HG02885 (cell line): Measurements from ENCODE around the gene HS6ST1.

Experiments
- ATAC-seq: cut with Tn5 transposase; IDR thresholded peaks from one replicate; pipeline ENCODE4 v1.9.1; 2021; ENCODE audit warnings: mild to moderate bottlenecking; ENCODE audit not compliant: unreplicated experiment, poor library complexity

Gene HS6ST1

DNA sequence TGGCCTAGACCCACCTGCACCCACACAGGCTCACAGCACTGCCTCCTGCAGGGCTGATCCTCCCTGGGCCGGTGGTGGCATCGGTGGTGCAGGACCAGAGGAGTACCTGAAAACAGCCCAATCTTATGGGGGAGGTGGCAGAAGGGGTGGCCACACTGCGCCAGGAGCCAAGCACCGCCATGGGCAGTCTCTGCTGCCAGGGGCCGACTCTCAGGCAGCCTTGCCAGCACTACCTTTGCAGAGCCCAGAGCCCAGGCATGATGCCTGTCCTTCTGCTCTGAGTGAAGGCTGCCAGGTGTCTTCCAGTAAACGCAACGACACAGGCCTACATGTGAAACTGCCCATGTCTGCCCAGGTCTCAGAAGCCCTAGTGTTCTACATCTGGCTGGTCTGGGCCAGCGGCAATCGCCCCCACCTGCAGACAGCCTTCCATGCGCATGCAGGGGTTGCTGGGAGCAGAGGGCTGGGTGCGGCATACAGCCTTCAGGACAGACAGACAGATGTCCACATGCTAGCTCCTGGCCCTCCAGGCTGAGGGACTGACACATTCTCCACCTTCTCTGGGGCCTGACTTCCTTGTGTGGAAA is 6.8 kb downstream of the HS6ST1 start:
- ATAC-seq, result no peak

DNA sequence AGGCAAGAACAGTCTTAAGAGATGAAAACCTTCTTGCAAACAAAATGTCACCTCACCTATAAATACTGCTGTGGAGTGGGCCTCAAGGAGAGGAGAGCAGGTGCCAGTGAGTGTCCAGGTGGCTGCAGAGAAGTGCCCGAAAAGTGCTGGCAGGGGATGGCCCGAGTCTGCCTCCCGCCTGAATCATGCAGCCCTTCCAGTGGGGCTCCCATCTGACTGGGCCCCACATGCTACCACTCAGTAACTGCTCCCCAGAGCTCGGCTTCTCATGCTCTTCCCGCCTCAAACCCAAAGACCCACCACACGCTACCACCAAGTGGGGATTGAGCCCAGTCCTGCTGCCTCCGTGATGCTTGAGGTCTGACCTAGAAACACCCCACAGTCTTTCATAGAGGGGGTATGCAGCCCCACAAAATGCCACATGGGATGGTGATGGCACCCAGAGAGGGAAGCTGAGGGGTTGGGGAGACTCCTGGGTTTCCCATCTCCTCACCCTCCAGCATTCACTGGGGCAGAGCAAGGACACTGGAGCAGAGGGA is 7.4 kb downstream of the HS6ST1 start:
- ATAC-seq, result no peak

DNA sequence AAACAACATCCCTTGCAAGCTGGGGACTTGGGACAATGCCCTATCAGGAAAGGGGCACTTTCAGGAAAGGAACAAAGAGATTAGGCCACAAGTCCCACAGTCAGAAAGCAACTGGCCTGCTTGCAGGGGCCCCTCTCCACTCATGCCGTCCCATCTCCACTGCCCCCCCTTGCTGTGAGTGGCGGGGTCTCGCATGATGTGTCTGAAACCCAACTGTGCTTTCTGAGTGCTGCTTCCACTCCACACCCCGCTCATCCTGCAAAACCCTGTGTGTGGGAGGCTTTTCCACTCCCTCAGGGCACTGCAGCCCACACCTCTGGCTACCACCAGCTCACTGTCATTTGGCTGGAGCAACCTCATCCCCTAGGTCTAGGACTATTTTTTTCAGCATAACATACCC is 7.9 kb downstream of the HS6ST1 start:
- ATAC-seq, result no peak

DNA sequence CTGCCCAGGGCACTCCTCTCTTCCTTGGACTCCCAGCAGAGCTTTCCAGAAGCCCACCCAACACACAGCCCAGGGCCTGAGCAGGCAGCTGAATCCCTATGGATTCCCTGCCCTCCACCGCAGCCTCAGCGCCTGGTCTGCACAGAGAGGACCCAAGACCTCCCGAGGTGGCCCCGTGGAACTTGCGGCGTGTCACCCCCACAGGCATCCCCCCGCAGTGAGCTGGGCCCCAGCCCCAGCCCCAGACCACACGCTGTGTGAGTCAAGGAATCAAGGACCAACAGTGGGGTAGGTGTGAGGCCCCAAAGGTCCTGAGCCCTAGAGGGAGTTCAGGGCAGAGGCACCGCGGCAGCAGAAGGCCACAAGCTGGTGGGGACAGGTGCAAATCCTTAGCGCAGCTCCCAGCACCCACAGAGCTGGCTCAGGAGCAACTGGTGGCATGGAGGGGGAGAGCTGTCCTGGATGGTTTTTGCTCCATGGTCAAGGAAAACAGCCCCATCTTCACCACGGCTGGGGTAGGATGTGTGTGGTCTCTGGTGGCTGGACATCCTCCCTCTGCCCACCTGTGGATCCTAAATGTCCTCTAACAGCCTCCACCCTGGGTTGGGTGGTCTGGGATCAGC is 8.5 kb downstream of the HS6ST1 start:
- ATAC-seq, result no peak

DNA sequence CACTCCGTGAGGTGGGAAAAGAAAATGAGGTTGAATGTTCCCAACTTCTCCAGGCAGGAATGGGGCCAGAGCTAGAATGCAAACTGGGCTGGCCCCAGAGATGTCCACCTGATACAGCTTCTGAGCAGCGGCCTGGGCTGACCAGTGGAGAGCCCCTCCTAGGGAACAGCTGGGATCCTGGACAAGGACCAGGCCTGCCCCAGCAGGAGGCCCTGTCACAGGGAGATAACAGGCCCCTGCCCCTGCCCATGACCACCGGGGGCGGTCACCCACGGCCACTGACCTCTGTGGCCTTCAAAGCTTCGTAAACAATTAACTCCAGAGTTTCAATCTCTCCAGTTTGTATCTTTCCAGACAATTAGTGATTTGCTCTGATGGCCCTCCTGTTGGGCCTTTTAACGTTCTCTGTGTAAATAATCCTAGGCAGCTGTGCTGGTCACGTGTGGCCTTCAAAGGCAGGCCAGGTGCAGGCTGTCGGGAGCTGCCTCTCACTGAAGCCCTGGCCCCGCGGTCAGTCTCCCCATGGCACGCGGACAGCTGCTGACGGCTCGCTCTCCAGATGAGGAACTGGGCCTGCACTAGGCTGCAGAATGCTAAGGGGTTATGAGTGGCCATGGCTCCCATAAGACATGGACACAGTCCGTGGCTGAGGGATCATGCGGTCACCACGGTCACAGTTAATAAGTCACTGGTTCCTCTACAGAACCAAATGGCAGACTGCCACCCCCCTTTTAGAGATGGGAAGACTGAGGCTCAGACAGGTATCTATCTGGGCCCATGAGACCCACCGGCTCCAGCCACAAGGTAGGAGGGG is 9.2 kb downstream of the HS6ST1 start:
- ATAC-seq, result no peak

DNA sequence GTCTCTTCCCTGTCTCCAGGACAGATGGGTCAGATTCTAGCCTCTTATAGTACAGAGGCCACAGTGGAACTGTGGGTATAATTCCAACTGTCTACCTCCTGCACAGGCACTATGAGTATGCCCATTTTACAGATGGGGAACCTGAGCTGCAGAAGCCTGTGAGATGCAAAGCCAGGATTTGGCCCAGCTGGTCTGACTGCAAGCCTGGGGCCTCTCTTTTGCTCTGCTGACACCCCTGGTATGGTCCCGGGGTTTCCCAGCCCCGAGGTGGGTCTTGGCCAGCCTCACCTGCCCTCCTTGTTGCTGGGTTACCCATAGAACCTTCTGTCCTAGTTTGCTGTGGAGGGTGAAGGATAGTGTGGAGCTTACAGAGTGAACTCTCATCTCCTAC is 9.8 kb downstream of the HS6ST1 start:
- no peak for ATAC-seq

DNA sequence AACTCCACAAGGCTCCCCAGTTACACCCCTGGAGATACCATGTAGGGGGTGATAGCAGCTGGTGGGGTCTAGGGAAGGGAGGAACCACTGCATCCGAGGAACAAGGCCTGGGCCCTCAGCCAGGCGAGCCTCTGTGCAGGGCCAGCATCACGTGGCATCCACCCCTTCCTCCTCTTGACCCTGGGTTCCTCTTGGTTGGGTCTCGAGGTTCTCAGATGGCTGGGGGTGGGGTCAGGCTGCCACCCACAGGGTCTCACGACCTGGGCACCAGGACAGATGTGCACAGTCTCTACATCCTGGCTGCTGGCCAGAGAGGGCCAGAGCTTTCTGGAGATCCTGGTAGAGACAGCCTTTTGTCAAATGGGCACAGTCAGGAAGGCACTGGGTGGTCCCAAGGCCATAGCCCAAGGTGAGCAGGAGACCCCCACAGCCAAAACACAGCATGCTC is 10.4 kb downstream of the HS6ST1 start:
- ATAC-seq, result no peak

DNA sequence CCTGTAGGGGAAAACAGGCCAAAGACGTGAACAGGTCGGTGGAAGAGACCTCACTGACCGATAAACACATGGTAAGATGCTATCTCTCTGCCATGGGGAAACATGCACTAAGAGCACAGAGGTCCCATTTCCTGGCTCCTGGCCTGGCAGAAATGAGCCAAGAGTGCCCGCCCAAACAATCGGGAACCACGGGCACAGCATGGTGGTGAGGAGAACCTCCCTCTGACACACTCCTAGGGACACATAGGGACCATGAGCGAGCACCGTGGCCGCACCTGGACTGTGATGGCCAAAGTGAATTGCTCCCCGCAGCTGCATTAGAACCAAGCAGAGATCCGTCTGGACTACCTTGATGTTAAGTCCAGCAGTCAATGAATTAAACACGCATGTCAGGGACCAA is 11.1 kb downstream of the HS6ST1 start:
- ATAC-seq, result no peak

DNA sequence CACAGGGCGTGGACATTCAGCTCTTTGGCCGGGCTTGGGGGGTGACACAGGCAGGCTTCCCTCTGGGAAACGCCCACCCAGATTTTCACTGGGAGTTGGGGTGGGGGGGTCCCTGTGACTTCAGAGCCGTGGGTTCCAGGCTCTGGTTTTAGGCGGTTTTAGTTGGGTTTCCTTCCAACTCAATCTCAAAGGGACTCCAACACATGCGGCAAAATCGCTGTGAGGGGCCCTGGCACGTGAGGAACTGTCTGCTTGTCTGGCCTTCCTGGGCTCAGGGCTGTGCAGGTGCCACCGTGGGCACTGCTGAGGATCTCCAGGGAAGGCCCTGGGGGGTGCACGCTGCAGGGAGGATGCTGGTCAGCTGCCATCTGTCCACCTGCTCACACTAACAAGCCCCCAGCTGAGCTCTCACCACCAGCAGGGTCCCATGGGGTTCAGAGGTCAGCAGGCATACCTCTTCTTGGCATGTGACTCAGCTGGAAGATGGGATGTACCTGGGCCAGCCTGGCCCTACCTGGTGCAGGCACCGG is 11.7 kb downstream of the HS6ST1 start:
- ATAC-seq, result no peak

DNA sequence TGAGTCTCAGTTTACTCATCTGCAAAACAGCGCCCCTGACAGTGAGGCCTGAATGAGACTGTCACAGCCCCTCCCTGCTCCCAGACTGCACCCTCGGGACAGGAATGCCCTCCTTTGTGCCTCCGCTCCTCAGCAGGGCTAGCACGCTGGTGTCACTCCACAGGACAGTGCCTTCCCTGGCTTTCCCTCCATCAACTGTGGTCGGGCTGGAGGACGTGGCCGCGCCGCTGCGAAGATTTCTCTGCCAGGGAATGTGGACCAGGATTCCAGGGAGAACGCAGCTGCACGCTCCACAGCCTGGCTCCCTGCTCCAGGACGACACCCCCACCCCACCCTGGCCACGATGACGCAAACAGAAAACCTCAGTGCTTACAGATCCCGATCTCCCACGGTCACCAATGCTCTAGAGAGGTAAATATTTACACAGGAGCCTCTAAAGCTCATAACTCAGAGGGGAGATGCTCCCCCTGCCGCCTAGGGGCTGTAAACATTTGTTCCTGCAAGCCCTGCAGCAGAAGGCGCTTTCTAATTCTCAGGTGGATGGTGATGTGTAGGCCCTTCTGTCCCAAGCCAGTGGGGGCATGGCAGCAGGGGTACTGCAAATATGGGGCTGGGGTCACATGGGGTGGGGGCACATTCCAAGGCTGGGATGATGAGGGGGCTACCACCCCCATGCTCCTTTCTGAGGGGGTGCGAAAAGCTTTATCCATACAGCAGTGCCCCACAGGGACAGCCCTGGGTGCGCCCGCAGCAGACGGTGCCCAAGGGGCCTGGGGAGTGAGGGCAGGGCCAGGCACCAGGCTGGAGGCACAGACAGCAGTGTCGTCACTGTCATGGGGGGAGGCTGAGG is 12.4 kb downstream of the HS6ST1 start:
- no peak for ATAC-seq

DNA sequence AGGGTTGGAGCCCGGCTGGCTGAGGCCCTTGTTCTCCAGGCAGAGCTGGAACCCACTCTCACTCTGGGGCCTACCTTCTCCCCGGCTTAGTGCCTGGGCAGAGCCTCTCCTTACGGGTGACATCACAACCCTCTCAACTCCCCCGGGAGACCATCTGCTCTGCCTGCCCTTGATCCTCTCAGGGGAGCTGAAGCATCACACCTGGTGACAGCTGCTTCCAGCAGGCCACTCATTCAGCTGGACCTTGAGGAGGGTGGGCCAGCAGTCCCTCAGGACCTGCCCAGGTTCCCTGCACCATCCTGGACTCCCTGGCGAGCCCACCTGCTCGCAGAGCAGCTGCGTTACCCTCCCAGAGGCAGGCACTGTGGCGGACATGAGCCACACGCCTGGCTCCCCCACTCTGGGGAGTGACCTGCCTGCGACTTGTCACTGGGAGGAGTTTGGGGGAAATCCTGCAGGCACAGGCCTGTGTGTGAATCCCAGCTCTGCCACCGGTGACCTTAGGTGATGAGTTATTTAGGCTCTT is 13.1 kb downstream of the HS6ST1 start:
- ATAC-seq, result peak; percentile 60

DNA sequence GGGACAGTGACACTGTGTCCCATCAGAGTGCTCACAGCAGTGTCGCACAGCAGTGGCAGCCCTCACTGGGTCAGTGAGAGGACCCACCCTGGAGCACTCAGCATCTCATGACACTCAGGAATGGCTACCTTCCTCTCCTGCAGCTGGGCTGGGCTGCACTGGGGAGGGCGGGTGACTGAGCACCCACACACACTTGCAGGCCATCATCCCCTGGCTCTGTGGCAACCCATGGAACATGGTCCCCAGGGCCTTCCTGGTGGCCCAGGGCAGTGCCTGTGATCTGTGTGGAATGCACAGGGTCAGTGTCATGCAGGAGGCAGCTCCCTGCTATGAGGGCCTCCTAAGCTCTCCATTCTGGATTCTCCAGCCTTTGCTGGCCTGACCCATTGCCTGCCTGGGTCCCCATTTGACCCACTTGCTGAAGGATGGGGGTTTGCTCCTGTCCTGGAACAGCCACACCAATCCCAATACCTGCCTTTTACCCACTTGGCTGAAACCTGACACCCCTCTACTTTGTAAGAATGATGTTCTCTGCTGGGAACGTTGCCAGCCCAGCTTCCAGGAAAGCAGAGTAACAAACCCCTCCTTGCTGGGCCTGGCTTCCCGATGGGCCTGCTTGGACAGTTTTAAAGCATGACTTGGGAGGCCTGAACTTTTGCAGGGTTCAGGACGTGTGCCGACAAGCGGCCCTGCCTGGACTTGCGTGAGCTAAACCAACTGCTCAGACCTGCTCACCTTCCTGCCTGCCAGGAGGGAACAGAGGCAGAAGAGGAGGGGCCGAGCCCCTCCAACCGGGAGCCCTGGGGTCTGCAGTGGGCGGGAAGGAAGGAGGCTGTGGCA is 13.7 kb downstream of the HS6ST1 start:
- no peak for ATAC-seq

DNA sequence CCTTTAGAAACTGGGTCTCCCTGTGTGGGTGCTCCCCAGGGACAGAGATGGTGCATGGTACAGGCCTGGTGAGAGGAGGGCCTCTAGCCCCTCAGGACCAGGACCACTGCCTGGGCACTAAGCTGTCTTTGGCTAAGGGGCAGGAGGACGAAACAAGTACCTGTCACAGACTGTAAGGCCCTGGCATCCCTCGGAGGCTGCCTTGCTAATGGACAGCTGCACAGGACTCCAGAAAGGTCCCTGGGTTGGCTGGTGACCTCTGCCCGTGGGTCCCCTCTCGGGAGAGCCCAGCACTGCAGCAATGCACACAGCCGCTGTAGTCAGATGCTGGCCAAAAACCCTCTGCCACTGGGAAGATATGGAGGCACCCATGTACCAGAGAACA is 14.3 kb downstream of the HS6ST1 start:
- no peak for ATAC-seq

DNA sequence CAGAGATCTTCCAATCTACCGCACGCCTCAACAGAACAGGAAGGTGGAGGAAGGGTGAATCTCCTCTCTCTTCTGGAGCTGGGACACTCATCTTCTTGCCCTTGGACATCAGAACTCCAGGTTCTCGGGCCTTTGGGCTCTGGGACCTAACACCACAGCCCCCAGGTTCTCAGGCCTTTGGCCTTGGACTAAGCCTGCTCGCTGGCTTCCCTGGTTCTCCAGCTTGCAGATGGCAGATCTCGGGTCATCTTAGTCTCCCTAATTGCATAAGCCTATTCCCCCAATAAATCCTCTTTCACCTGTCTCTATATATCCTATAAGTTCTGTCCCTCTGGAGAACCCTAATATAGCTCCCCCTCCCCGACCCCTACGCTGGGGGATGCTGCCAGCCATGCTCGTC is 14.8 kb downstream of the HS6ST1 start:
- no peak for ATAC-seq

DNA sequence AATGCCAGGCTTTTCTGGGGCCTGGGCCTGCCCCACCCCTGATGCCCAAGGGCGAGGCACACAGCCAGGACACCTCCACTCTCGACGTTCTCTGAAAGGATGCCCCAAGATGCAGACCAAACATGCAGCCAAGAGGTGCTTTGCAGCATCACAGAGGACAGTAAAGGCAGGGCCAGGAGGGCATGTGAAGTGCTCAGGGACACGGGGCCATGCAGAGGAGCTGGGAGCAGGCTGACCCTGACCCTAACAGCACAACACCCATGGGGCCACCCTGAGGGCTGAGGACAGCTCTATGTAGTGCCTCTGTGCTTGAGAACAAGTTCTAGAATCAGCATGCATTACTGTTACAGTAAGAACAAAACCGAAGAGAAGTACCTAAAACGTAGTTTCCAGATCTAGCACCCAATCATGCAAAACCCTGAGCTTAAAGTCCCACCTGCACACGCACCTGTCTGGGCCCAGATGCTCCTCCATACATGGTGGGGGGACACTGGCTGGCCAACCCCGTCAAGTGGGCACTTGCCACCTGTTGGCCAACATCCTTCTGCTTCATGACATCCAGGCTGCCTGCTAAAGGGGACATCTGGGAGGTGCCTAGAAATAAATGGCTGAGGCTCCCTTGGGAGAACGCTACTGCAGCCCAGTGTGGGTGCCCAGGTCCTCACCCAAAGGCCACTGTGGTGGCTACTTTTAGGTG is 15.4 kb downstream of the HS6ST1 start:
- ATAC-seq, result peak; percentile 36

DNA sequence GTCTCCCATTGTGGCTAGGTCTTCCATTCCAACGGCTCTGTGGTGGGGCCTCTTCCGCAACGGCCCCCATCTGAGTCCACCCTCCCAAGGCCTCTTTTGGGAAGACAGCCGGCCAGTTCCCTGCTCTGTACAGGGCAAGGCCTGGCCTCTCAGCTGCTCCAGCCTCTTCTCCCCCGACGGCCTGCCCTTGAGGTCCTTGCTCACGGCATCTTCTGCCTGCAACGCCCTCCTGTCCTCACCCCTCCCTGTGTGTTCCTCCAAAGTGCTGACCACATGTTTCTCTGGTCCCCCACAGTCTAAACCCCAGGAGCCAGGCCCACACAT is 16.0 kb downstream of the HS6ST1 start:
- no peak for ATAC-seq

DNA sequence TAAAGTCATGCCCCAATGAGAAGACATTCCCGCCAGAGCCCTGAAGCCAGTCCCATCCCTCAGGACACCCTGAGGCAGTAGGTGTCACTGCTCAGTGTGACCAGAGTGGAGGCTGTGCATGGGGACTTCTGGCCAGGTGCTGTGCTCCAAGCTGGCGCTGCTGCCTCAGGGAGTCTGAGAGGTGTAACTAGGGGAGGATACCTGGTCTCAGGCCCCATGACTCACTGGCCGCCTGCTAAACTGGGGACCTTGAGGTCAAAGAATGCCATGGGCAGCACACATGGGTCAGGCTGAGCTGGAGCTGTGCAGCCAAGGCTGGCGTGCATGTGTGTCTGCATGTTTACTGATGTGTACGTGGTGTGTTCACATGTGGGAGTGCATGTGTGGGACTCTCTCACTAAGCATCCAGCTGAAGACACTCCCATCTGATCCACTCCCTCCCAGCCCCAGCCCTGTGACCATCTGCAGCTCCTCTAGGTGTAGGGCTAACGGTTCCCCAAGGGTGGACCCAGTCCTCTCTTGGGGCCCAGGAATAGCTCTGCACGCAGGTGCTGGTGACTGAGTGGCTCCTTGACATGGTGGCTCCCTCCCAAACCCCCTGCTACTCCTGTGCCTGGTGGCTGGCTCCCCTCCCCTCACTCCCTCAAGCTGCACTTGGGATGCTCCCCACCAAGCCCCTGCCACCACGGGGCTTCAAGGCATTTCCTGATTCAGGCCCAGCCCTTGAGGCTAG is 16.5 kb downstream of the HS6ST1 start:
- no peak for ATAC-seq

DNA sequence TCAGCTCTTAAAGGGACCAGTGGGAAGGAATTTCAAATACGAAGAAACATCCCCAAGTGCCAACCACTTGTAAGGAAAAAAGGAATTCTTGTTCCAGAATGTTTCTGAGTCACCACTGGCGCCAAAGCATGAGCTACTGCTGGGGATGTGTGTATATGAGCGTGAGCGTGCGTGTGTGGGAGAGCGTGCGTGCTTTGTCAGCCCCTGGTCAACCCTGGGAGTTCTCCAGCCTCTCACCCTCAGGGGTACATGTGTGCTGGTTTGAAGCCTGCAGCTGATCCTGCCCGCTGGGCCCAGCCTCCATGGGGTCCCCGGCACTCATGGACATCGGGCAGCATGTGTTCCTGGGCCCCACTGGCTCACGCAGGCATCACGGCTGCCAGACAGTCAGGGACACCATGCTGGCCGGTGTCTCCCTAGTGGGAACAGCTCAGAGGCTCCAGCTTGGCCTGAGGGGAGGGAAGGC is 17.1 kb downstream of the HS6ST1 start:
- no peak for ATAC-seq
